Activated CD8-positive, alpha-beta T cell treated with anti-CD3 and anti-CD28 coated beads for 36 hours (primary cell): Measurements from ENCODE around the gene HSPA1B. TPM values are rescaled to one million over a fixed set of nuclear protein-coding genes. Genes with fewer than 3 reads are reported as not detected.

Experiments used
- ATAC-seq: fragments of 200-7000 bp; cut with Tn5 transposase; one replicate; pipeline ENCODE4 v1.10.0; 2021; ENCODE audit warnings: mild to moderate bottlenecking, moderate library complexity
- CTCF ChIA-PET: fragments of 350-600 bp; sonication (Branson Sonifier 250); formaldehyde crosslinking; loops from one replicate; lab custom pipeline; 2021; ENCODE audit warnings: antibody characterized with exemption; lab: Charles Lee
- POLR2A ChIA-PET: fragments of 350-600 bp; sonication (Branson Sonifier 250); formaldehyde crosslinking; loops from one replicate; lab custom pipeline; 2021; ENCODE audit warnings: antibody characterized with exemption; lab: Charles Lee
- DNase-seq: peaks from one replicate; pipeline ENCODE4 v3.0.0-alpha.2; 2020
- H3K27ac Mint-ChIP-seq: one replicate; pipeline ENCODE4 v1.8.0; 2021; ENCODE audit warnings: mild to moderate bottlenecking, mixed read lengths
- H3K27me3 Mint-ChIP-seq: one replicate; pipeline ENCODE4 v1.8.0; 2021; ENCODE audit warnings: mixed read lengths
- H3K36me3 Mint-ChIP-seq: one replicate; pipeline ENCODE4 v1.8.0; 2021; ENCODE audit warnings: low read depth, mixed read lengths
- H3K4me1 Mint-ChIP-seq: one replicate; pipeline ENCODE4 v1.8.0; 2021; ENCODE audit warnings: low read depth, mixed read lengths
- H3K4me3 Mint-ChIP-seq: one replicate; pipeline ENCODE4 v1.8.0; 2021; ENCODE audit warnings: mild to moderate bottlenecking, moderate library complexity, mixed read lengths
- H3K9me3 Mint-ChIP-seq: one replicate; pipeline ENCODE4 v1.8.0; 2021; ENCODE audit warnings: mixed read lengths
- CTCF ChIP-seq: fragments of 200-600 bp; IDR thresholded peaks from one replicate; pipeline ENCODE4 v1.8.0; 2022; ENCODE audit warnings: antibody characterized with exemption, mild to moderate bottlenecking
- intact Hi-C: fragments of 100-400 bp; cut with micrococcal nuclease; formaldehyde crosslinking; loops from one replicate; pipeline ENCODE4 v1.10.0; 2022
- total RNA-seq, 2 experiments: library from RNA; stranded (reverse); gene quantifications; one replicate each; pipeline ENCODE4 v1.2.3, GENCODE V29; 2021

The HSPA1B gene
- total RNA-seq, 2 experiments from 2014 or later = 50.4 to 50.8 TPM

GRCh38 chr6:31874836-31875572, 47.5 kb downstream of the HSPA1B start:
- no peak for DNase-seq
- no peak for TF ChIP-seq CTCF
- Mint-ChIP-seq H3K27me3 (no peaks in the 10 kb centered on the region), H3K27ac (no peak overlapping the region), H3K4me3 (no peak overlapping the region), H3K36me3 (peaks cover 4% of the 10 kb centered on the region), H3K9me3 (no peaks in the 10 kb centered on the region), H3K4me1 (no peaks in the 10 kb centered on the region)
- ChIA-PET CTCF (interaction anchor here (1.1 to 2.3 kb wide), 3 partner anchors 11 to 36 kb away, joined by 3 to 9 read pairs (median 3); no protein-coding TSS in a partner anchor), POLR2A (interaction anchor here (0.8 to 2.0 kb wide), 3 partner anchors 11 to 245 kb away, joined by 3 to 9 read pairs (median 5); partner anchors contain the start of gene NEU1)
- ATAC-seq = no peak
- intact Hi-C loops = no loop called here

- ATAC-seq = no peak
- H3K4me3 Mint-ChIP-seq = no peak overlapping the region
- H3K27ac Mint-ChIP-seq = no peak overlapping the region
- no peaks in the 10 kb centered on the region for H3K27me3 Mint-ChIP-seq
- ChIA-PET CTCF (interaction anchor here (1.1 to 2.3 kb wide), 3 partner anchors 12 to 37 kb away, joined by 3 to 9 read pairs (median 3); no protein-coding TSS in a partner anchor), POLR2A (interaction anchor here (1.1 to 2.0 kb wide), 2 partner anchors 12 to 41 kb away, joined by 3 to 9 read pairs; partner anchors contain the start of gene NEU1)
- peaks cover 8% of the 10 kb centered on the region for H3K36me3 Mint-ChIP-seq
- no peaks in the 10 kb centered on the region for H3K9me3 Mint-ChIP-seq
- no peak for TF ChIP-seq CTCF
- DNase-seq = no peak
- no peaks in the 10 kb centered on the region for H3K4me1 Mint-ChIP-seq
- intact Hi-C loops = no loop called here
Observed at GRCh38 chr6:31875877-31876276, 48.3 kb downstream of the HSPA1B start.

GRCh38 chr6:31876357-31876756, 48.8 kb downstream of the HSPA1B start:
- no peaks in the 10 kb centered on the region for H3K4me1 Mint-ChIP-seq

GRCh38 chr6:31877125-31877650, 49.6 kb downstream of the HSPA1B start:
- Mint-ChIP-seq H3K4me1 (no peaks in the 10 kb centered on the region), H3K36me3 (peaks cover 18% of the 10 kb centered on the region), H3K27me3 (no peaks in the 10 kb centered on the region), H3K4me3 (no peak overlapping the region), H3K9me3 (no peaks in the 10 kb centered on the region), H3K27ac (no peak overlapping the region)
- ChIA-PET CTCF (no interaction called here), POLR2A (no interaction called here)
- no peak for TF ChIP-seq CTCF
- ATAC-seq (no peak), DNase-seq (no peak)
- intact Hi-C loops = no loop called here

More at GRCh38 chr6:31876357-31876756, 48.8 kb downstream of the HSPA1B start:
- intact Hi-C loops = no loop called here
- no peak for ATAC-seq
- CTCF ChIA-PET = no interaction called here
- no peaks in the 10 kb centered on the region for H3K27me3 Mint-ChIP-seq
- no peak overlapping the region for H3K4me3 Mint-ChIP-seq
- no peak overlapping the region for H3K27ac Mint-ChIP-seq
- H3K9me3 Mint-ChIP-seq = no peaks in the 10 kb centered on the region
- POLR2A ChIA-PET = interaction anchor here (1.1 kb wide), 1 partner anchor 41 kb away, joined by 3 read pairs; no protein-coding TSS in a partner anchor
- H3K36me3 Mint-ChIP-seq = peaks cover 13% of the 10 kb centered on the region
- no peak for TF ChIP-seq CTCF
- DNase-seq = no peak

GRCh38 chr6:31877651-31878161, 50.2 kb downstream of the HSPA1B start:
- Mint-ChIP-seq H3K36me3 (peaks cover 24% of the 10 kb centered on the region), H3K9me3 (no peaks in the 10 kb centered on the region), H3K4me3 (no peak overlapping the region), H3K27ac (no peak overlapping the region), H3K4me1 (no peaks in the 10 kb centered on the region), H3K27me3 (no peaks in the 10 kb centered on the region)
- no peak for TF ChIP-seq CTCF
- ChIA-PET POLR2A (no interaction called here), CTCF (no interaction called here)
- ATAC-seq = no peak
- no peak for DNase-seq
- intact Hi-C loops = no loop called here
